Panc1 (cell line): Measurements from ENCODE around the gene CAPN2. TPM values are rescaled to one million over a fixed set of nuclear protein-coding genes. Genes with fewer than 3 reads are reported as not detected.
"Not testable (repeated sequence)": the region's sequence is repeated elsewhere in the genome, so short reads cannot be mapped to it uniquely, and the experiment has no call there.

Experiments
- ATAC-seq: fragments of 200-7000 bp; cut with Tn5 transposase; 2 replicates; pipeline ENCODE4 v1.9.1; 2020; ENCODE audit warnings: mild to moderate bottlenecking, moderate library complexity
- BruUV-seq: library from RNA; stranded (reverse); fragments of 400-500 nt; replicated peaks from 2 replicates; lab custom pipeline; 2021; lab: Mats Ljungman, UMichigan
- CTCF ChIA-PET: fragments of 300-600 bp; sonication (Branson Sonifier 250); formaldehyde crosslinking; loops from one replicate; lab custom pipeline; 2022; ENCODE audit warnings: antibody characterized with exemption; lab: Charles Lee
- POLR2A ChIA-PET: fragments of 300-600 bp; sonication (Branson Sonifier 250); formaldehyde crosslinking; loops from one replicate; lab custom pipeline; 2022; ENCODE audit warnings: antibody characterized with exemption; lab: Charles Lee
- DNase-seq: peaks from one replicate; pipeline ENCODE4 v3.0.0-alpha.2; 2010; ENCODE audit warnings: low read depth, low spot score
- H3K27ac ChIP-seq: 2 replicates; pipeline ENCODE4 v1.5.1; 2011; ENCODE audit warnings: mild to moderate bottlenecking, low read length, inconsistent platforms
- H3K27me3 ChIP-seq: fragments of 200-500 bp; sonication (Bioruptor generic); 2 replicates; pipeline ENCODE4 v1.6.0; 2014; ENCODE audit warnings: low read length, inconsistent platforms; ENCODE audit not compliant: control insufficient read depth, insufficient read depth
- H3K36me3 ChIP-seq: fragments of 200-500 bp; sonication (Bioruptor generic); 2 replicates; pipeline ENCODE4 v1.5.1; 2014; ENCODE audit warnings: inconsistent platforms, mild to moderate bottlenecking, low read length, moderate library complexity; ENCODE audit not compliant: control insufficient read depth, insufficient read depth
- H3K4me1 ChIP-seq: 2 replicates; pipeline ENCODE4 v1.5.1; 2011; ENCODE audit warnings: inconsistent platforms, mild to moderate bottlenecking, low read length, moderate library complexity; ENCODE audit not compliant: control insufficient read depth, insufficient read depth
- H3K4me3 ChIP-seq, 2 experiments: 2 replicates each; pipeline ENCODE4 v1.5.1; 2011 to 2012; ENCODE audit warnings: low read depth in 2 of 2, low read length in 2 of 2, mild to moderate bottlenecking in 2 of 2, inconsistent platforms in 1 of 2, moderate library complexity in 1 of 2
- H3K9me3 ChIP-seq: fragments of 200-500 bp; sonication (Bioruptor generic); 2 replicates; pipeline ENCODE4 v1.5.1; 2014; ENCODE audit warnings: low read depth, mild to moderate bottlenecking, inconsistent platforms, low read length, moderate library complexity; ENCODE audit not compliant: control insufficient read depth, insufficient read depth
- CTCF ChIP-seq: fragments of 450-650 bp; IDR thresholded peaks from 2 replicates; pipeline ENCODE4 v1.5.1; 2017; ENCODE audit warnings: mild to moderate bottlenecking
- POLR2AphosphoS5 ChIP-seq: IDR thresholded peaks from 2 replicates; pipeline ENCODE4 v1.6.1; 2012; ENCODE audit warnings: mild to moderate bottlenecking, low read depth, low read length, moderate library complexity
- REST ChIP-seq, 2 experiments: IDR thresholded peaks; 2 replicates each; pipeline ENCODE4 v1.6.1; 2011 to 2012; ENCODE audit warnings: low read depth in 2 of 2, control low read depth in 1 of 2, low read length in 1 of 2, mild to moderate bottlenecking in 1 of 2, moderate library complexity in 1 of 2; ENCODE audit not compliant: insufficient read depth in 1 of 2
- SIN3A ChIP-seq: IDR thresholded peaks from 2 replicates; pipeline ENCODE4 v1.6.1; 2012; ENCODE audit warnings: low read depth, mild to moderate bottlenecking, low read length, moderate library complexity, borderline replicate concordance; ENCODE audit not compliant: insufficient read depth
- TCF7L2 ChIP-seq: IDR thresholded peaks from 2 replicates; pipeline ENCODE4 v1.6.1; 2011; ENCODE audit warnings: mild to moderate bottlenecking, low read depth, low read length, inconsistent platforms
- in situ Hi-C: cut with HindIII; loops from 2 replicates; pipeline ENCODE4 v1.10.0; 2016; ENCODE audit warnings: low sequenced_read_pairs, low pct_unique_long_range_greater_than_20kb
- intact Hi-C: fragments of 100-400 bp; cut with micrococcal nuclease; formaldehyde crosslinking; loops from one replicate; pipeline ENCODE4 v1.10.0; 2022; ENCODE audit not compliant: unreplicated experiment
- total RNA-seq: library from RNA; stranded (reverse); gene quantifications from one replicate; pipeline ENCODE4 v1.2.1, GENCODE V29; 2021; ENCODE audit not compliant: unreplicated experiment

The CAPN2 gene
- total RNA-seq, 1 experiment from 2014 or later: 171 TPM

GRCh38 chr1:223809905-223810304 lies 97.6 kb downstream of the CAPN2 start:
- CTCF ChIA-PET: not testable (repeated sequence)

GRCh38 chr1:223810586-223810985 lies 98.2 kb downstream of the CAPN2 start:
- intact Hi-C loops (no loop called here), in situ Hi-C loops (no loop called here)
- DNase-seq (peak; percentile 78), ATAC-seq (no peak)
- ChIA-PET POLR2A (interaction anchor here (0.6 kb wide), 1 partner anchor 89 kb away, joined by 3 read pairs; no protein-coding TSS in a partner anchor), CTCF (no interaction called here)
- Histone ChIP-seq H3K9me3 (peaks cover 7% of the 10 kb centered on the region; the same call in 1 of the 2 replicates), H3K27ac (no peak overlapping the region), H3K4me1 (peaks cover 7% of the 10 kb centered on the region; the same call in 1 of the 2 replicates), H3K36me3 (peaks cover 26% of the 10 kb centered on the region), H3K4me3 (no peak overlapping the region), H3K27me3 (no peaks in the 10 kb centered on the region)
- no TSS peak for BruUV-seq
- TF ChIP-seq POLR2AphosphoS5 (no peak), TCF7L2 (no peak), SIN3A (no peak), CTCF (no peak), REST (IDR thresholded peaks at IDR 0.05; ENCODE audit: insufficient read depth in 1 of 2, low read depth in 2 of 2, low read length in 1 of 2) (no peak)

More at GRCh38 chr1:223809905-223810304, 97.6 kb downstream of the CAPN2 start:
- H3K27ac ChIP-seq, H3K27me3 ChIP-seq, DNase-seq, H3K4me3 ChIP-seq, in situ Hi-C loops, ATAC-seq, intact Hi-C loops, POLR2A ChIA-PET, H3K9me3 ChIP-seq, BruUV-seq, H3K4me1 ChIP-seq: not testable (repeated sequence)
- H3K36me3 ChIP-seq: peaks cover 27% of the 10 kb centered on the region

GRCh38 chr1:223811634-223812101 lies 99.3 kb downstream of the CAPN2 start:
- in situ Hi-C loops: no loop called here
- H3K9me3 ChIP-seq: peaks cover 7% of the 10 kb centered on the region; the same call in 1 of the 2 replicates
- peaks cover 26% of the 10 kb centered on the region for H3K36me3 ChIP-seq
- ChIA-PET CTCF (interaction anchor here (0.7 to 0.8 kb wide), 4 partner anchors 24 to 295 kb away, joined by 3 to 6 read pairs (median 4); no protein-coding TSS in a partner anchor), POLR2A (interaction anchor here (0.5 to 0.6 kb wide), 2 partner anchors 105 to 252 kb away, joined by 3 to 8 read pairs; no protein-coding TSS in a partner anchor)
- ATAC-seq (peak; percentile 79), DNase-seq (peak; percentile 59)
- H3K27ac ChIP-seq: no peak overlapping the region
- no peaks in the 10 kb centered on the region for H3K27me3 ChIP-seq
- no TSS peak for BruUV-seq
- TF ChIP-seq REST (IDR thresholded peaks at IDR 0.05; ENCODE audit: insufficient read depth in 1 of 2, low read depth in 2 of 2, low read length in 1 of 2) (no peak), CTCF (peak; percentile 70; the same call in 1 of the 2 replicates)
- peaks cover 12% of the 10 kb centered on the region; the same call in 1 of the 2 replicates for H3K4me1 ChIP-seq
- intact Hi-C loops: no loop called here
- H3K4me3 ChIP-seq: no peak overlapping the region
